Measurements from ENCODE around the gene HP.

Gene HP

GRCh38 chr16:72029567-72030271 lies 24.6 kb upstream of the HP start:
- no peaks in the 10 kb centered on the region for H3K9me3 ChIP-seq
- H3K36me3 ChIP-seq: peaks cover 9% of the 10 kb centered on the region
- H3K27ac ChIP-seq: no peak overlapping the region
- no peak for TF ChIP-seq CTCF (IDR thresholded peaks at IDR 0.05)
- H3K4me3 ChIP-seq (ENCODE audit: low read depth in 1 of 2, low read length in 1 of 2): no peak overlapping the region
- H3K4me1 ChIP-seq (ENCODE audit: control insufficient read depth in 1 of 2, insufficient read depth in 1 of 2, low read depth in 1 of 2, low read length in 1 of 2): peaks cover 4 to 6% of the 10 kb centered on the region in 2 experiments
- no peaks in the 10 kb centered on the region for H3K27me3 ChIP-seq

GRCh38 chr16:72033437-72033836 lies 20.9 kb upstream of the HP start:
- H3K27ac ChIP-seq: no peak overlapping the region
- no peaks in the 10 kb centered on the region for H3K9me3 ChIP-seq
- TF ChIP-seq CTCF (IDR thresholded peaks at IDR 0.05): no peak
- H3K4me3 ChIP-seq (ENCODE audit: low read depth in 1 of 2, low read length in 1 of 2): no peak overlapping the region
- H3K36me3 ChIP-seq: no peaks in the 10 kb centered on the region
- H3K4me1 ChIP-seq (ENCODE audit: control insufficient read depth in 1 of 2, insufficient read depth in 1 of 2, low read depth in 1 of 2, low read length in 1 of 2): peaks cover 4 to 6% of the 10 kb centered on the region in 2 experiments
- no peaks in the 10 kb centered on the region for H3K27me3 ChIP-seq

- Histone ChIP-seq H3K27ac (no peak overlapping the region), H3K4me1 (ENCODE audit: control insufficient read depth in 1 of 2, insufficient read depth in 1 of 2, low read depth in 1 of 2, low read length in 1 of 2) (no peaks in the 10 kb centered on the region), H3K27me3 (no peaks in the 10 kb centered on the region), H3K4me3 (ENCODE audit: low read depth in 1 of 2, low read length in 1 of 2) (no peak overlapping the region), H3K9me3 (no peaks in the 10 kb centered on the region), H3K36me3 (no peaks in the 10 kb centered on the region)
- no peak for TF ChIP-seq CTCF (IDR thresholded peaks at IDR 0.05)
These were observed 18.2 kb upstream of the HP start for GRCh38 chr16:72036098-72036497.

- H3K27me3 ChIP-seq: no peaks in the 10 kb centered on the region
These were observed 12.1 kb upstream of the HP start for GRCh38 chr16:72042157-72042660.

GRCh38 chr16:72043058-72043457 lies 11.2 kb upstream of the HP start:
- H3K9me3 ChIP-seq: no peaks in the 10 kb centered on the region
- no peaks in the 10 kb centered on the region for H3K36me3 ChIP-seq
- H3K4me3 ChIP-seq (ENCODE audit: low read depth in 1 of 2, low read length in 1 of 2): no peak overlapping the region
- no peaks in the 10 kb centered on the region for H3K27me3 ChIP-seq
- TF ChIP-seq CTCF (IDR thresholded peaks at IDR 0.05): no peak
- H3K27ac ChIP-seq: no peak overlapping the region
- peaks cover 17 to 19% of the 10 kb centered on the region in 2 experiments for H3K4me1 ChIP-seq (ENCODE audit: control insufficient read depth in 1 of 2, insufficient read depth in 1 of 2, low read depth in 1 of 2, low read length in 1 of 2)

More at GRCh38 chr16:72042157-72042660, 12.1 kb upstream of the HP start:
- Histone ChIP-seq H3K27ac (peak overlapping the region; percentile 61), H3K9me3 (no peaks in the 10 kb centered on the region), H3K36me3 (no peaks in the 10 kb centered on the region), H3K4me1 (ENCODE audit: control insufficient read depth in 1 of 2, insufficient read depth in 1 of 2, low read depth in 1 of 2, low read length in 1 of 2) (peaks cover 17 to 19% of the 10 kb centered on the region in 2 experiments), H3K4me3 (ENCODE audit: low read depth in 1 of 2, low read length in 1 of 2) (no peak overlapping the region)
- no peak for TF ChIP-seq CTCF (IDR thresholded peaks at IDR 0.05)
